ENCODE results near the gene PDE6D. TPM values are rescaled to one million over a fixed set of nuclear protein-coding genes. Genes with fewer than 3 reads are reported as not detected.

The PDE6D gene
- total and polyA plus RNA-seq, 2 experiments from 2014 or later: 35.2 to 55.6 TPM

GRCh38 chr2:231726276-231726675, 54.8 kb downstream of the PDE6D start:
- Histone ChIP-seq H3K27me3 (ENCODE audit: insufficient read depth) (no peaks in the 10 kb centered on the region), H4K20me1 (replicated peaks; ENCODE audit: insufficient read depth) (no peaks in the 10 kb centered on the region; the same call in 1 of the 2 replicates), H3K4me3 (no peak overlapping the region), H3K27ac (ENCODE audit: low read depth) (no peak overlapping the region), H3F3A (replicated peaks; ENCODE audit: low read depth) (no peaks in the 10 kb centered on the region), H3K79me2 (replicated peaks; ENCODE audit: insufficient read depth) (no peaks in the 10 kb centered on the region), H3K36me3 (ENCODE audit: insufficient read depth) (no peaks in the 10 kb centered on the region), H2AFZ (no peak overlapping the region), H3K9me2 (ENCODE audit: insufficient read depth) (no peaks in the 10 kb centered on the region), H3K4me1 (ENCODE audit: insufficient read depth) (no peaks in the 10 kb centered on the region), H3K4me2 (no peak overlapping the region)
- Mint-ChIP-seq H3K4me3 (no peak overlapping the region), H3K9me3 (no peaks in the 10 kb centered on the region), H3K27ac (no peak overlapping the region), H3K4me1 (peaks cover 6% of the 10 kb centered on the region), H3K27me3 (ENCODE audit: insufficient read depth, low read depth, poor library complexity) (peaks cover 4% of the 10 kb centered on the region), H3K36me3 (ENCODE audit: low read depth) (no peaks in the 10 kb centered on the region; the same call in 2 of the 3 replicates)
- DNase-seq (ENCODE audit: low spot score) (no peak), ATAC-seq (no peak)
- TF ChIP-seq ZNF114 (CRISPR knock-in tag; IDR thresholded peaks at IDR 0.05): no peak
- TF ChIP-seq EZH2phosphoT487 (IDR thresholded peaks at IDR 0.05; ENCODE audit: unreplicated experiment): no peak
- TF ChIP-seq CTCF (conservative IDR thresholded peaks at IDR 0.05; ENCODE audit: low read depth in 2 of 2): no peak
- no peak for TF ChIP-seq REST (IDR thresholded peaks at IDR 0.05; ENCODE audit: unreplicated experiment)
- TF ChIP-seq NANOG (IDR thresholded peaks at IDR 0.05; ENCODE audit: borderline replicate concordance): no peak
- TF ChIP-seq, protein P1, sequence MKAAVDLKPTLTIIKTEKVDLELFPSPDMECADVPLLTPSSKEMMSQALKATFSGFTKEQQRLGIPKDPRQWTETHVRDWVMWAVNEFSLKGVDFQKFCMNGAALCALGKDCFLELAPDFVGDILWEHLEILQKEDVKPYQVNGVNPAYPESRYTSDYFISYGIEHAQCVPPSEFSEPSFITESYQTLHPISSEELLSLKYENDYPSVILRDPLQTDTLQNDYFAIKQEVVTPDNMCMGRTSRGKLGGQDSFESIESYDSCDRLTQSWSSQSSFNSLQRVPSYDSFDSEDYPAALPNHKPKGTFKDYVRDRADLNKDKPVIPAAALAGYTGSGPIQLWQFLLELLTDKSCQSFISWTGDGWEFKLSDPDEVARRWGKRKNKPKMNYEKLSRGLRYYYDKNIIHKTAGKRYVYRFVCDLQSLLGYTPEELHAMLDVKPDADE (IDR thresholded peaks at IDR 0.05): no peak
- no peak for TF ChIP-seq CREB1 (CRISPR knock-in tag; IDR thresholded peaks at IDR 0.05; ENCODE audit: low read depth)
- TF ChIP-seq, protein P2, sequence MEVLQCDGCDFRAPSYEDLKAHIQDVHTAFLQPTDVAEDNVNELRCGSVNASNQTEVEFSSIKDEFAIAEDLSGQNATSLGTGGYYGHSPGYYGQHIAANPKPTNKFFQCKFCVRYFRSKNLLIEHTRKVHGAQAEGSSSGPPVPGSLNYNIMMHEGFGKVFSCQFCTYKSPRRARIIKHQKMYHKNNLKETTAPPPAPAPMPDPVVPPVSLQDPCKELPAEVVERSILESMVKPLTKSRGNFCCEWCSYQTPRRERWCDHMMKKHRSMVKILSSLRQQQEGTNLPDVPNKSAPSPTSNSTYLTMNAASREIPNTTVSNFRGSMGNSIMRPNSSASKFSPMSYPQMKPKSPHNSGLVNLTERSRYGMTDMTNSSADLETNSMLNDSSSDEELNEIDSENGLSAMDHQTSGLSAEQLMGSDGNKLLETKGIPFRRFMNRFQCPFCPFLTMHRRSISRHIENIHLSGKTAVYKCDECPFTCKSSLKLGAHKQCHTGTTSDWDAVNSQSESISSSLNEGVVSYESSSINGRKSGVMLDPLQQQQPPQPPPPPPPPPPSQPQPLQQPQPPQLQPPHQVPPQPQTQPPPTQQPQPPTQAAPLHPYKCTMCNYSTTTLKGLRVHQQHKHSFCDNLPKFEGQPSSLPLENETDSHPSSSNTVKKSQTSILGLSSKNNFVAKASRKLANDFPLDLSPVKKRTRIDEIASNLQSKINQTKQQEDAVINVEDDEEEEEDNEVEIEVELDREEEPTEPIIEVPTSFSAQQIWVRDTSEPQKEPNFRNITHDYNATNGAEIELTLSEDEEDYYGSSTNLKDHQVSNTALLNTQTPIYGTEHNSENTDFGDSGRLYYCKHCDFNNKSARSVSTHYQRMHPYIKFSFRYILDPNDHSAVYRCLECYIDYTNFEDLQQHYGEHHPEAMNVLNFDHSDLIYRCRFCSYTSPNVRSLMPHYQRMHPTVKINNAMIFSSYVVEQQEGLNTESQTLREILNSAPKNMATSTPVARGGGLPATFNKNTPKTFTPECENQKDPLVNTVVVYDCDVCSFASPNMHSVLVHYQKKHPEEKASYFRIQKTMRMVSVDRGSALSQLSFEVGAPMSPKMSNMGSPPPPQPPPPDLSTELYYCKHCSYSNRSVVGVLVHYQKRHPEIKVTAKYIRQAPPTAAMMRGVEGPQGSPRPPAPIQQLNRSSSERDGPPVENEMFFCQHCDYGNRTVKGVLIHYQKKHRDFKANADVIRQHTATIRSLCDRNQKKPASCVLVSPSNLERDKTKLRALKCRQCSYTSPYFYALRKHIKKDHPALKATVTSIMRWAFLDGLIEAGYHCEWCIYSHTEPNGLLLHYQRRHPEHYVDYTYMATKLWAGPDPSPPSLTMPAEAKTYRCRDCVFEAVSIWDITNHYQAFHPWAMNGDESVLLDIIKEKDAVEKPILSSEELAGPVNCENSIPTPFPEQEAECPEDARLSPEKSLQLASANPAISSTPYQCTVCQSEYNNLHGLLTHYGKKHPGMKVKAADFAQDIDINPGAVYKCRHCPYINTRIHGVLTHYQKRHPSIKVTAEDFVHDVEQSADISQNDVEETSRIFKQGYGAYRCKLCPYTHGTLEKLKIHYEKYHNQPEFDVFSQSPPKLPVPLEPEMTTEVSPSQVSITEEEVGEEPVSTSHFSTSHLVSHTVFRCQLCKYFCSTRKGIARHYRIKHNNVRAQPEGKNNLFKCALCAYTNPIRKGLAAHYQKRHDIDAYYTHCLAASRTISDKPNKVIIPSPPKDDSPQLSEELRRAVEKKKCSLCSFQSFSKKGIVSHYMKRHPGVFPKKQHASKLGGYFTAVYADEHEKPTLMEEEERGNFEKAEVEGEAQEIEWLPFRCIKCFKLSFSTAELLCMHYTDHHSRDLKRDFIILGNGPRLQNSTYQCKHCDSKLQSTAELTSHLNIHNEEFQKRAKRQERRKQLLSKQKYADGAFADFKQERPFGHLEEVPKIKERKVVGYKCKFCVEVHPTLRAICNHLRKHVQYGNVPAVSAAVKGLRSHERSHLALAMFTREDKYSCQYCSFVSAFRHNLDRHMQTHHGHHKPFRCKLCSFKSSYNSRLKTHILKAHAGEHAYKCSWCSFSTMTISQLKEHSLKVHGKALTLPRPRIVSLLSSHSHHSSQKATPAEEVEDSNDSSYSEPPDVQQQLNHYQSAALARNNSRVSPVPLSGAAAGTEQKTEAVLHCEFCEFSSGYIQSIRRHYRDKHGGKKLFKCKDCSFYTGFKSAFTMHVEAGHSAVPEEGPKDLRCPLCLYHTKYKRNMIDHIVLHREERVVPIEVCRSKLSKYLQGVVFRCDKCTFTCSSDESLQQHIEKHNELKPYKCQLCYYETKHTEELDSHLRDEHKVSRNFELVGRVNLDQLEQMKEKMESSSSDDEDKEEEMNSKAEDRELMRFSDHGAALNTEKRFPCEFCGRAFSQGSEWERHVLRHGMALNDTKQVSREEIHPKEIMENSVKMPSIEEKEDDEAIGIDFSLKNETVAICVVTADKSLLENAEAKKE (CRISPR knock-in tag; IDR thresholded peaks at IDR 0.05): no peak
- no peak for TF ChIP-seq EZH2 (IDR thresholded peaks at IDR 0.05; ENCODE audit: low read depth, unreplicated experiment)
- TF ChIP-seq STAT1 (IDR thresholded peaks at IDR 0.05; ENCODE audit: unreplicated experiment): no peak
- no peak for TF ChIP-seq ZNF331 (CRISPR knock-in tag; IDR thresholded peaks at IDR 0.05; ENCODE audit: low read depth)

Measured in GM23338 (cell line).